NCI-H526 treated with DMSO at 0.1 percent for 48 hours (cell line): Measurements from ENCODE around the gene TBC1D16.
A peak's percentile ranks its signal among the peaks of the same experiment; 100 is the strongest.
"Not testable (repeated sequence)": the region's sequence is repeated elsewhere in the genome, so short reads cannot be mapped to it uniquely, and the experiment has no call there.

Source experiments
- DNase-seq: peaks from one replicate; lab custom pipeline; 2025; lab: John Stamatoyannopoulos, UW

Gene TBC1D16

DNA sequence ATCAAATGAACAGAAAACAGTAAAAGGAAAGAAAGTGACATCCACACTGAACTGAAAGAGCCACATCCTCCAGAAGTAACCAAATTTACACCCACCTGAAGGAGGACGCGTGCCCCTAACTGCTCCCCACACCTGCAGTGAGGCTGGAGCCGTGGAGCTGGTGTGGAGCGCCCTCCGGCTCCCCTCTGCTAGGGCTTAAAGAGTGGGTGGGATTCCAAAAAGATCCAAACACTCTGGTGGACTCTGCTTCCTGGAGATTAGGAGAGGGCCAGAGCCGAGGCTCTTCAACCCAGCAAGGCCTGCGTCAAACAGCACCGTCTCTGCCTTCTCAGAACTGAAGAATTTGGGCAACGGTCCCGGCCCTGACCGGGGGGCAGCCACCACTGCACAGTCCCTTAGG, 16.0 kb upstream of the TBC1D16 start:
- no peak for DNase-seq

- no peak for DNase-seq
Measured at GRCh38 chr17:80050706-80051105, 15.0 kb upstream of the TBC1D16 start.

- DNase-seq: no peak
Measured at GRCh38 chr17:80049986-80050385, 14.3 kb upstream of the TBC1D16 start.

- DNase-seq: no peak
Measured at GRCh38 chr17:80047176-80047575, 11.5 kb upstream of the TBC1D16 start.

- not testable (repeated sequence) for DNase-seq
Measured at GRCh38 chr17:80046709-80047108, 11.0 kb upstream of the TBC1D16 start.

DNA sequence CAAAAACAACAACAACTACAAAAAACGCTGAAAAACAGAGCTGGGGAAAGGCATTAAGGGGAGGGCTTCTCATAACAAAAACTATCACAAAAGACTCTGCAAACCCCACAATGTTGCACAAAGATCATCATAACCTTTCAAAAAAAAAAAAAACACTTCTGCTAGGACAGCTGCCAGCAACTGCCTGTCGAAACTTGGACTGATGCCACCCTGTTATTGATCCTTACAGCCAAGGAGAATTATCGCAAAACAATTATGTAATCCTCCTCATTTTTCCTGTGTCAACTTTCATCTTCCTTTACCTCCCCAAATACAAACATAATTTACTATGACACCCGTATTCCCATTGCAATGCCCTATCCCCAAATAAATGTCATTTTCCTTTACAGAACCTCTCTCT, 10.0 kb upstream of the TBC1D16 start:
- no peak for DNase-seq

DNA sequence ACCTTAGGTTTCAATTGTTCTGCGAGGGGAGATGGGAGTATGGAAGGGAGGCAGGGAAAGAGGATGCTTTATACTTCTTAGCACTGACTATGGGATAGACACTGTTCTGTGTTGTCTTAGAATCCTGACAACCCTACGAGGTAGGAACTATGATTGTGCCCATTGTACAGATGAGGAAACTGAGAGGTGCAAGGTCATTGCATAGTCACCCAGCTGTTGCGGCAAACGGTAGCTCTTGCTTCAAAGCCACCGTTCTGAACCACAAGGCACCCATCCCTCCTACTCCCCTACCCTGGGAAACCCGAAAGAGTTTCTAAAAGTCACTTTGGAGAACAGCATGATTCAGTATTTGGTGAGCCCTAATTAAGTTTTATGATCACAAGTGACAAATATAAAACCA, 8.3 kb upstream of the TBC1D16 start:
- no peak for DNase-seq

DNA sequence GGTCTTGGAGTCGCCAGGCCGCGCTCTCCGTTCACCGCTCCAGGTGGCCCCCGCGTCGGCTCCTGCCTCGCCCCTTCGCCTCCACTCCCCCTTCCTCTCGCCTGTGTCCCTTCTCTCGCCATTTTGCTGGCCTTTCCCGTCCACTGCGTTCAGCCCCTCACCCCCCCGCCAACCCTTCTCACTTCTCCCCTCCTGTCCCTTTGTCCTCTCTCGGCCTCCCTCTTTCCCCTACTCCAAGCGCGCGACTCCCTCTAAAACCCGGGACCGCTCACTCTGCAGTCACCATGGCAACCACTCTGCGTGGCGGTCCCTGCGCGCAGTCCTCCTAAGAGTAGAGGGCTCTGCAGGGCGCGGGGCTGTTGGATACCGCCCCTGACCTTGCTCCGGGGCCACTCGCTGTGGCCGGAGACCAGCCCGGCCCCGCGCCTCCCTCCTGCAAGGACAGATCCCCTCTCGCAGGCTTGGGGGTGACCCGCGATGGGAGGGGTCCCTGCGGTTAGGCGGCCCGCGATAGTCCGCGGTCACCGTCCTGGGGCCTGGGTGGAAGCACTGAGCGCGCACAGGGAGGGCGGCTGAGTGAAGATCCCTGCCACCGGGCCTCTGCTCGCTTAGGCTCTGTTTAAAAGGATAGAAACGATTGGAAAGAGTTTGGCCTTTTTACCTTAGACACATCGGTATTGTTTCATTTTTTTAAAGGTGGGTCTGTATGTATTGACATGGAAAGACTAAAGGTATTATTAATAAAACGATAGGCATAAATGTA, 1.2 kb upstream of the TBC1D16 start:
- peak; percentile 38 for DNase-seq

DNA sequence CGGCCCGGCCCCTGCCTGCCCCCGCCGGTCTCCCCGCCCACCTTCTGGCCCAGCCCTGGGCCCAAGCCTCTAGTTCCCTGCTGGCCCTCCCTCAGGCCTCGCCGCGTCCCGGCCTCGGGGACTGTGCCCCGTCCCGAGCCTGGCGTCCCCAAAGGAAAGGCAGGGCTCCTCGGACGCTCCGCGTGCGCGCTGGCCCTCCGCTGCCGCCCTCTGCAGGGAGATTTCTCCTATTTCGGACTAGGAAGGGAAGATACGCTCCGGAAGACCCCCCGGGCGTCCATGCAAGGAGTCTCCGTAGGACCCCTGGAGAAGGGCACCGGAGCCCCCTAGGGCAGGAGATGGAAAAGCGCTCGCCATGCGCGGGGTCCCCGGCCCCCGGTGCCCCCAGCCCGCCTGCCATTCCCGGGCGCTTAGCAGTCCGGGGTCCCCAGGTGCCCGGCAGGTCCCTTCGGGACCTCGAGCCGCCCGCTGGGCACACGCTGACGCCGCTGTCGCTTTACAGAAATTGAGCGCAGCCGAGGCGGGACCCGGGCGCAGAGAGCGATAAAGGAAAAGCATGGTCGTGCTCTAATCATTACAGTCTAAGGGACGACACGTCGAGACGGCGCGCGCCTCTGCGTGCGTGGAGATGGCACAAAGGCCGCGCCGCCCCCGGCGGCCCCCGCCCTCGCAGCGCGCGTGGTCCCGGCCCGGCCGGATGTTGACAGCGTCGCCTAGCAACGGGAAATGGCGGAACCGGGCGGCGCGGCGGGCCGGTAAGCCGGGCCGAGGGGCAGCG, 454 bp upstream of the TBC1D16 start, which contains the start of gene CCDC40:
Gene CCDC40 (plus strand): TSS at position 706 of the 778 bp plus-strand sequence. CDS start 21 bp downstream, at position 727.
- peak; percentile 50 for DNase-seq

GRCh38 chr17:80034791-80035686, 633 bp downstream of the TBC1D16 start:
- no peak for DNase-seq

- no peak for DNase-seq
Measured at GRCh38 chr17:80033840-80034239, 1.8 kb downstream of the TBC1D16 start.

DNA sequence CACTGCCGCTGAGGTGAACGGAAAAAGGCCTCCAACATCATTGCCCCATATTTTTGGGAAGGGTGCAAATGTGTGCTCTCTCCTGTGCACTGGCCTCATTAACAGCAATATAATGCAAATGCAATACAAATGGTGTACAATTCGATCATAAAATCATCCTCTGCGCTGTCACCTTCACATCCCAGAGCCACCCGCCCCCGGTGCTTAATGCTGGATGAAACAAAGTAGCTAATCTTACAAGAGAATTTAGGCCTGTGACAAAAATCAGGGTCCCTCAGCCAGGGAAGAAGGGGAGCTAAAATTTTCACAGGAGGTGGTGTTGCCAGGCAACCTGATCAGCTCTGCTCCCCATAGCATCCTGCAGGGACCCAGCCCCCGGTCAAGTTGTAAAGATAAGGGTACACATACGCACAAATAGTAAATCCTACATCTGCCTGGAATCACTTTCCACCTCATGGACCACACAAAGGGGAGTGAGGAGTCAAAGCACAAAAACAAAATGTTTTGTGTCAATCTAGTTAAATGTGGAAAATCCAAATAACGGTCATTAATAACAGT, 3.0 kb downstream of the TBC1D16 start:
- DNase-seq: no peak

DNA sequence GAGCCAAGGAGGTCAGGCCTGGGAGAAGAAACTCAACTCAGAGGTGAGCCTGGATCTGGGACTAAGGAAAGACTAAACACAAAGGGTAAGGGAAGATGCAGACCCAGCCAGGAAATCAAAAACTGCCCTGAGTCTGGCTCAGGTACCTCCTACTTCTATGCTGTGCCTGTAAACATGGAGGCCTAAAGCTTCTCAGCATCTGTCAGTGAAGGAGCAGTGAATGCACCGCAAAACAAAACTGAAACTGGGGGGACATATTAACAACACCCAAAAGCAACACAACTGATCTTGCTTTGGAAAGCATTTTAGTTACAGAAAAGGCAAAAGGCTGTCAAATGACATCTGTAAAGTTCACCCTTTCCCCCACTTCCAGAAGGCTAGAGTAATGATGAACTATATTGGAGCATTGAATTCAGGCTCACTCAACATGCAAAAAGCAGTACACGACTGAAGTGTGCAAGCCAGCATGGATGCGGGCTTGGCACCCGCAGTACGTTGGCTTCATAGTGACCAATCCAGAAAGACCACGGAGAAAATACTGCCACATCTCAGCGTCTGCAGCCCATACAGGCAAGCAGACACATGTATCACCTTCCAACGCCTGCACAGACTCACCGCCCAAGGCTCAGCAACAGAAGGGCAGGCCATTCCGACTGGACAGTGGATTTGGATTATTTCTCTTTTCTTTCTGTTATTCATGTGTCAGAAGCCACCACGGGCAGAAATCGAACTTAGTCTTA, 3.8 kb downstream of the TBC1D16 start:
- DNase-seq: no peak

- DNase-seq: peak; percentile 73
Measured at GRCh38 chr17:80030730-80031410, 4.8 kb downstream of the TBC1D16 start.

- no peak for DNase-seq
Measured at GRCh38 chr17:80029258-80029974, 6.3 kb downstream of the TBC1D16 start.

DNA sequence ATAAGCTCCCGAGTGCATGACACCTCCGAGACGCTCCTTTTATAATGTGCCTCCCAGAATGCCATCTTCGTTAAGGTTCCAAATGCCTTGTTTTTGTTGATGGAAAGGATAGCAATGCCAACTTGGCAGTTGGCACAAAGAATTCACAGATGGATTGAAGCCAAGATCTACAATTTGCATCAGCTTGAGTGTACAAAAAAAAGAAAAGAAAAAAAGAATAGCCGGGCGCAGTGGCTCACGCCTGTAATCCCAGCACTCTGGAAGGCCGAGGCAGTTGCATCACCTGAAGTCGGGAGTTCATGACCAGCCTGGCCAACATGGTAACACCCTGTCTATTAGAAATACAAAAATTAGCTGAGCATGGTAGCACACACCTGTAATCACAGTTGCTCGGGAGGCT, 7.6 kb downstream of the TBC1D16 start:
- DNase-seq: no peak

GRCh38 chr17:80027043-80027435, 8.6 kb downstream of the TBC1D16 start:
- no peak for DNase-seq

GRCh38 chr17:80026359-80027042, 9.2 kb downstream of the TBC1D16 start:
- no peak for DNase-seq

DNA sequence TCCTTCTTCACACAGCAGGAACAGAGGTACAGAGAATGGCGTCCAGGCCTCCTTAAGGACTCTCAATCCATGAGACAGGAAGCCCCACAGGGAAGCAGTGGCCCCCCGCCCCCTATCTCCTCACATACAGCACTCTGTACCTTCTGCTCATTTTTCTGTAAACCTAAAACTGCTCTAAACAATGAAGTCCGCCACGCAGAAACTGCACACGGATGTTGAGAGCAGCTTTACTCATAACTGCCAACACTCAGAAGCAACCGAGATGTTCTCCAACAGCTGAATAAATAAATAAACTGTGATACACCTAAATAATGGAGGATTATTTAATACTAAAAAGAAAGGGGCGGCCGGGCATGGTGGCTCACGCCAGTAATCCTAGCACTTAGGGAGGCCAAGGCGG, 9.9 kb downstream of the TBC1D16 start:
- DNase-seq: no peak
